K562 (cell line): ENCODE data around the gene DHX40. TPM values are rescaled to one million over a fixed set of nuclear protein-coding genes. Genes with fewer than 3 reads are reported as not detected.

Experiments
- ARID4B ChIP-seq: sonication (generic); formaldehyde crosslinking; IDR thresholded peaks from 2 replicates; pipeline ENCODE4 v1.8.0; 2022; ENCODE audit warnings: mild to moderate bottlenecking, missing genetic modification reagents
- ELF2 ChIP-seq: fragments of 250-450 bp; sonication (Bioruptor Pico); IDR thresholded peaks from 2 replicates; pipeline ENCODE4 v1.5.0; 2021; ENCODE audit warnings: mild to moderate bottlenecking
- ETS1 ChIP-seq: conservative IDR thresholded peaks from 2 replicates; pipeline ENCODE4 v1.6.1; 2011; ENCODE audit warnings: low read depth, mild to moderate bottlenecking, low read length; ENCODE audit not compliant: control insufficient read depth
- FIP1L1 ChIP-seq: fragments of 200-400 bp; formaldehyde crosslinking; IDR thresholded peaks from 2 replicates; pipeline ENCODE4 v1.6.1; 2018; ENCODE audit warnings: mild to moderate bottlenecking, low read depth, low read length; ENCODE audit not compliant: poor library complexity, severe bottlenecking
- GABPB1 ChIP-seq: sonication (generic); formaldehyde crosslinking; IDR thresholded peaks from 2 replicates; pipeline ENCODE4 v1.8.0; 2022; ENCODE audit warnings: mild to moderate bottlenecking, missing genetic modification reagents
- HDAC1 ChIP-seq, 2 experiments: fragments of 450-650 bp; IDR thresholded peaks; 2 replicates each; pipeline ENCODE4 v1.6.1; 2016 to 2017; ENCODE audit warnings: inconsistent platforms in 1 of 2, mild to moderate bottlenecking in 1 of 2, moderate library complexity in 1 of 2
- HDAC3 ChIP-seq: fragments of 450-650 bp; IDR thresholded peaks from 2 replicates; pipeline ENCODE4 v1.6.1; 2018; ENCODE audit warnings: borderline replicate concordance, mild to moderate bottlenecking, moderate library complexity; ENCODE audit not compliant: partially characterized antibody
- MYC ChIP-seq, 2 experiments: fragments of 250-450 bp in 1 of 2; sonication (Bioruptor Pico) in 1 of 2; IDR thresholded peaks; 2 replicates each; pipeline versions ENCODE4 v1.5.1 to v1.6.1; 2012 to 2021; ENCODE audit warnings: low read depth in 2 of 2, borderline replicate concordance in 1 of 2, improper control_type of control experiment in 1 of 2, low read length in 1 of 2, mild to moderate bottlenecking in 1 of 2, moderate library complexity in 1 of 2
- RBM15 ChIP-seq: fragments of 200-400 bp; formaldehyde crosslinking; IDR thresholded peaks from 2 replicates; pipeline ENCODE4 v1.6.1; 2018; ENCODE audit warnings: mild to moderate bottlenecking, low read length, moderate library complexity; ENCODE audit not compliant: insufficient read depth
- SP2 ChIP-seq: IDR thresholded peaks from 2 replicates; pipeline ENCODE4 v1.6.1; 2011; ENCODE audit warnings: mild to moderate bottlenecking, low read depth, low read length, moderate library complexity; ENCODE audit not compliant: poor library complexity, severe bottlenecking; ENCODE audit errors: extremely low read depth
- TEAD1 ChIP-seq, 2 experiments: fragments of 450-650 bp in 1 of 2; sonication (generic) in 1 of 2; formaldehyde crosslinking; IDR thresholded peaks; 2 replicates each; pipeline versions ENCODE4 v1.4.0 to v1.8.0; 2020 to 2022; ENCODE audit warnings: mild to moderate bottlenecking in 2 of 2, missing genetic modification reagents in 1 of 2
- ZNF174 ChIP-seq: fragments of 250-450 bp; sonication (Bioruptor Pico); IDR thresholded peaks from 2 replicates; pipeline ENCODE4 v1.4.0; 2020; ENCODE audit warnings: mild to moderate bottlenecking
- ZNF280B ChIP-seq: fragments of 250-450 bp; sonication (Bioruptor Pico); IDR thresholded peaks from 2 replicates; pipeline ENCODE4 v1.5.1; 2021; ENCODE audit warnings: mild to moderate bottlenecking
- ZNF696 ChIP-seq: fragments of 250-450 bp; sonication (Bioruptor Pico); conservative IDR thresholded peaks from 2 replicates; pipeline ENCODE4 v1.4.0; 2020; ENCODE audit warnings: mild to moderate bottlenecking, moderate library complexity
- polyA plus RNA-seq, 8 experiments: library from polyadenylated mRNA; depleted of rRNA in 4 of 8; stranded (reverse) in 5 of 8; unstranded in 3 of 8; fragments of >200 nt; fragmentation: Nextera tagmentation in 2 of 8; fragmentation: Illumina TruSeq in 1 of 8; extraction: Ambion mirVana in 2 of 8; extraction: Trizol in 1 of 8; gene quantifications; 2 replicates each; pipeline versions ENCODE4 v1.2.1 to v1.2.3, GENCODE V29; 2011 to 2014; ENCODE audit warnings: inconsistent platforms in 1 of 8, missing spikeins in 1 of 8
- total RNA-seq, 7 experiments: library from RNA; depleted of rRNA in 6 of 7; stranded (reverse); fragments of >200 nt in 6 of 7; fragmentation: Illumina TruSeq in 2 of 7; extraction: Trizol in 2 of 7; gene quantifications; 2 replicates each; pipeline versions ENCODE4 v1.2.1 to v1.2.3, GENCODE V29; 2011 to 2021; ENCODE audit warnings: low replicate concordance in 1 of 7
- TF ChIP-seq, protein P1 (sequence below): fragments of 450-650 bp; conservative IDR thresholded peaks from 2 replicates; pipeline ENCODE4 v1.6.1; 2016; ENCODE audit warnings: missing genetic modification characterization, low read depth, mild to moderate bottlenecking, control low read depth, missing compliant biosample characterization

DHX40 gene
- total and polyA plus RNA-seq, 9 of the 15 experiments (the other 6 are each of a cell fraction or from before 2014, with no cell fraction given): 7.2 to 38.6 (median 18.7) TPM

DNA sequence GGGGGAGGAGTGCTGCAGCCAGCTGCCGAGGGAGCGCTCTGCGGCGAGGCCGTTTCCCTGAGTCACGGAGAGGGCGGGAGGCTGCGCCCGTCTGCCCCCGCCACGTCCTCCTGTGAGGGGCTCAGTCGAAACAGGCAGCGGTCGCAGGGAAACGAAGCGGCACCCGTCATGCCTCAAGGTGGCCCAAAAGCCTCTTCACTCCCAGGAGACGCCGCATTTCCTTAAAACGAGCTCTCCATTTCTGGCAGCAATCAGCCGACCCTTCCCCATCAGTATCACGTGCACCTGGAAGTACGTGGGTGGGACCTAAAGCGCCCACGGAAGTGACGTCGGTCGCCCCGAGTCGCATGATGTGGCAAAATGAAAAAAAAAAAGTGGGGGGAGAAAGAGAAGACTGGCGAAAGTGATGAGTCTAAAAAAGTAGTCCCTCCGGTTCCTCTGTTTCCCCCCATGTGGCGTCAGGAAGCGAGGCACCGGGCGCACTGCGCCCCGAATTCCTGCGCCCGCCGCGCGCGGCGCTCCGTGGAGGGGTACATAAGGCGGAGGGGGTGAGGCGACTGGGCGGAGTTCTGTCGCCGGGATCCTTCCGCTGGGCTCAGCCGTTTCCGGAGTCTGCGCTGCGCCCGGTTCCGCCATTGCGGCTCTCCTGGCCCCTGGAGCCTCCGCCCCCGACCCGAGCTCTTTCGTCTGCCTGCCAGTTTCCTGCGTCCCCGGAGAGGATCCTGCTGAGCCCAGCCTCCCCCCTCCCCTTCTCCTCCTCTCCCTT, 54.1 kb downstream of the DHX40 start, which contains the start of gene CLTC (continued):
- TF ChIP-seq ZNF280B (no peak), MYC (IDR thresholded peaks at IDR 0.05; ENCODE audit: low read depth, low read length) (peak; percentile 93), MYC (CRISPR knock-in tag; IDR thresholded peaks at IDR 0.05; ENCODE audit: borderline replicate concordance, low read depth) (peak; percentile 96; the same call in 1 of the 2 replicates), ZNF174 (CRISPR knock-in tag) (no peak), GABPB1 (CRISPR knock-in tag) (peak; percentile 95), RBM15 (no peak), SP2 (no peak), FIP1L1 (peak; percentile 99), ELF2 (CRISPR knock-in tag) (peak; percentile 93), HDAC3 (peak; percentile 46), HDAC1 (IDR thresholded peaks at IDR 0.05) (peak in 1 of 2 experiments; percentile 88; a peak in 1 of 4 replicates), ETS1 (peak; percentile 98), TEAD1 (CRISPR knock-in tag; IDR thresholded peaks at IDR 0.05) (peak; percentile 54 to 72; a peak in 2 of 4 replicates), ZNF696 (CRISPR knock-in tag) (no peak), ARID4B (CRISPR knock-in tag) (peak; percentile 92)
- TF ChIP-seq, protein P1, sequence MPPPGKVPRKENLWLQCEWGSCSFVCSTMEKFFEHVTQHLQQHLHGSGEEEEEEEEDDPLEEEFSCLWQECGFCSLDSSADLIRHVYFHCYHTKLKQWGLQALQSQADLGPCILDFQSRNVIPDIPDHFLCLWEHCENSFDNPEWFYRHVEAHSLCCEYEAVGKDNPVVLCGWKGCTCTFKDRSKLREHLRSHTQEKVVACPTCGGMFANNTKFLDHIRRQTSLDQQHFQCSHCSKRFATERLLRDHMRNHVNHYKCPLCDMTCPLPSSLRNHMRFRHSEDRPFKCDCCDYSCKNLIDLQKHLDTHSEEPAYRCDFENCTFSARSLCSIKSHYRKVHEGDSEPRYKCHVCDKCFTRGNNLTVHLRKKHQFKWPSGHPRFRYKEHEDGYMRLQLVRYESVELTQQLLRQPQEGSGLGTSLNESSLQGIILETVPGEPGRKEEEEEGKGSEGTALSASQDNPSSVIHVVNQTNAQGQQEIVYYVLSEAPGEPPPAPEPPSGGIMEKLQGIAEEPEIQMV: no peak
